Measurements from ENCODE around the gene SVOPL.
"Not testable (repeated sequence)": the region's sequence is repeated elsewhere in the genome, so short reads cannot be mapped to it uniquely, and the experiment has no call there.

The SVOPL gene

DNA sequence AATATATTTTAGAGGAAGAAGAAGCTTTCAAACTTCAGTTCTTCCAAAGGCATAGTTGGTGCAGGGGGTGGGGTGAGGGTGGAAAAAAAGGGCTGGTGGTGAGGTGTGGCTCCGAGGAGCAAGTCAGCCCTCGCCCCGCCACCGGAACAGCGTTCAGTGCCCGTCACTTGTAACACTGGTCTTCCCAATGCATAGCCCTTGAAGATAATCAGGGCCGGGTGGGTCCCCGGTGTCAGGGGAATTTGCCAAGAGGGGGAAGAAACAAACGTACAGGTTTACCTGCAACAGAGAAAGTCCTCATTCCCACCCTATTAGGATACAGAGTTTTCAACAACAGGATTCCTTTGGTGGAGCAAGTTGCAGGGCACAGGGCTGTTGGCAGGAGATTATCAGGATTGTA is 1.5 kb downstream of the SVOPL start:
- no peak for DNase-seq

GRCh38 chr7:138698281-138698680 is 2.9 kb downstream of the SVOPL start:
- no peak for DNase-seq

DNA sequence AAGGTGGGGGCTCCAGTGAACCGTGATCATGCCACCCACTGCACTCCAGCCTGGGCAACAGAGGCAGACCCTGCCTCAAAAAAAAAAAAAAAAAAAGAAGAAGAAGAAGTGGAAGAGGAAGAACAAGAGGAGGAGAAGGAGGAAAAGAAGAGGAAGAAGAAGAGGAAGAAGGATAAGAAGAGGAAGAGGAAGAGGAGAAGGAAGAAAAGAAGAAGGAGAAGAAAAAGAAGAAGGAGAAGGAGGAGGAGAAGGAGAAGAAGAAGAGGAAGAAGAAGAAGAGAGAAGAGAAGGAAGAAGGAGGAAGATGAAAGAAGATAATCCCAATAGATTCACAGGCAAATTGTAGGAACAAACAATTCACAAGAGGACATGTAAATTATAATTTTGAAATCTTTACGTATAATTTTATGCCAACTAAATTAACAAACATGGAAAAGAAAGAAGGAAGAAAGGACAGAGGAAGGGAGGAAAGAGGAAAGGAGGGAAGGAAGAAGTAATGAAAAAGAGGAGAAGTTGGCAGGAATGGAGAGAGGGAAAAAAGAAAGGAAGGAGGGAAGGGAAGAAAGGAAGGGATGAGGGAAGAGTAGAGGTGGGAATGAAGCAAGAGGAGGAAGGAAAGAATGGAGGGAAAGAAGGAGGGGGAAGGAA is 3.5 kb downstream of the SVOPL start:
- DNase-seq = no peak

DNA sequence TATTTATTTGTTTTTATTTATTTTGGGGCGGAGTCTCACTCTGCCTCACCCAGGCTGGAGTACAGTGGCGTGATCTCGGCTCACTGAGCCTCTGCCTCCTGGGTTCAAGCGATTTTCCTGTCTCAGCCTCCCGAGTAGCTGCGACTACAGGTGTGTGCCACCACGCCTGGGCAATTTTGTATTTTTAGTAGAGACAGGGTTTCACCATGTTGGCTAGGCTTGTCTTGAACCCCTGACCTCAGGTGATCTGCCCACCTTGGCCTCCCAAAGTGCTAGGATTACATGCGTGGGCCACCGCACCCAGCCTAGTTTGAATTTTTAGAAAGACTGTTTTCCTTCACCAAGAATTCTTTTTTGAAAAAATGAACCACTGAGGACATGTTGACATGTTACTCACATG is 5.4 kb downstream of the SVOPL start:
- not testable (repeated sequence) for DNase-seq

DNA sequence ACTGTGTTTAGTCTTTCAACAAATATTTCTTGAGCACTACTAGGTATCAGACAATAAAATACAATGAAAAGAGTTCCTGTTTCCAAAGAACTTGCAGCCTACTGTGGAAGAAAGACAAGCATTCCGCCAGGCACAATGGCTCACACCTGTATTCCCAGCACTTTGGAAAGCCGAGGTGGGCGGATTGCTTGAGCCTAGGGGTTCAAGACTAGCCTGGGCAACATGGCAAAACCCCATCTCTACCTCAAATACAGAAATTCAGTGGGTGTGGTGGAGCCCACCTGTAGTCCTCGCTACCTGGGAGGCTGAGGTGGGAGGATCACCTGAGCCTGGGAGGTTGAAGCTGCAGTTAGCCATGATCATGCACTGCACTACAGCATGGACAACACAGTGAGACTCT is 6.1 kb downstream of the SVOPL start:
- no peak for DNase-seq

DNA sequence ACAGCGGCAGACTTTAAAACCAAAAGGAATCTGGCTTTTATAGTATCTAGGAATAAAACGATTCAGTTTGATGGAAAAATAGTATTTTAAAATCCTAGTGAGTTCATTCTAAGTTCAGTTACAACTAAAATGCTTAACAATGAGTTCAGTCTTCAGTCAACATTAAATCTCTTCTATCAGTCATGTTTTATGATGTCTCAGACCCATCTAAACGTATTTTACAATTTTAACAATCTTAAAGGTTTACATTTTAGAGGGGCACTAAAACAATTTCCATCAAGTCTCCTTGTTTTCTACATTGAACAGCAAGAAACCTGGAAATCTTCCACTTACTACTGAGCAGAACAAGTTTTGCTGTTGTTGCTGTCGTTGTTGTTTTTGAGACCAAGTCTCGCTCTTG is 10.0 kb downstream of the SVOPL start:
- no peak for DNase-seq

DNA sequence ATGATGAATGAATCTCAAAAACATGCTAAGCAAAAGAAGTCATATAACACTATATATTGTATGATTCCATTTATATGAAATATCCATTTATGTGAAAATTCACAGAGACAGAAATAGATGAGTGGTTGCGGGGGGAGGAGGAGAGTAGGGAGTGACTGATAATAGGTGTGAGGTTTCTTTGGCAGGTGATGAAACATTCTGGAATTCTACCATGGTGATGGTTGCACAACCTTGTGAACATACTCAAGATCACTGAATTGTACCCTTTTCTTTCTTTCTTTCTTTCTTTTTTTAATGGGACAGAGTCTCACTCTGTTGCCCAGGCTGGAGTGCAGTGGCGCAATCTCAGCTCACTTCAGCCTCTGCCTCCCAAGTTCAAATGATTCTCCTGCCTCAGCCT is 10.7 kb downstream of the SVOPL start:
- DNase-seq = no peak

- not testable (repeated sequence) for DNase-seq
Observed at GRCh38 chr7:138688037-138688436, 13.1 kb downstream of the SVOPL start.

GRCh38 chr7:138684340-138684739 is 16.8 kb downstream of the SVOPL start:
- DNase-seq = no peak

- no peak for DNase-seq
Observed at GRCh38 chr7:138679793-138680192, 21.4 kb downstream of the SVOPL start.

DNA sequence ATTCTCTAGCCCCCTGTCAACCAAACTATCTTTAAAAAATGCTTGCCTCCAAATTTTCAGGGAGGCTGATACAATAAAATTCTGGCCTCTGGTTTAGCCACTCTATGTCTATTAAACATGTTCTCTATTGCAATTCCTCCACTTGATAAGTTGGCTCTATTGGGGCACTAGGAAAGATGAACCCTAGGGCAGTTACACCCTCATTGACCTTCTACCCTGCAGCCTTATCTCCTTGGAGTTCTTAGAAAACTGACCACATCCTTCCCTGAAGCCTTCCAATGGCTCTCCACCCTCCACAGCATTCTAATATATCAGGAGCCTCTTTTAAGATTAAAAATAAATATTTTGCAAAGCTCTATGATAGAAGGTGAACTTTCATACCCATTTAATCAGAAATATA is 30.6 kb downstream of the SVOPL start:
- no peak for DNase-seq

DNA sequence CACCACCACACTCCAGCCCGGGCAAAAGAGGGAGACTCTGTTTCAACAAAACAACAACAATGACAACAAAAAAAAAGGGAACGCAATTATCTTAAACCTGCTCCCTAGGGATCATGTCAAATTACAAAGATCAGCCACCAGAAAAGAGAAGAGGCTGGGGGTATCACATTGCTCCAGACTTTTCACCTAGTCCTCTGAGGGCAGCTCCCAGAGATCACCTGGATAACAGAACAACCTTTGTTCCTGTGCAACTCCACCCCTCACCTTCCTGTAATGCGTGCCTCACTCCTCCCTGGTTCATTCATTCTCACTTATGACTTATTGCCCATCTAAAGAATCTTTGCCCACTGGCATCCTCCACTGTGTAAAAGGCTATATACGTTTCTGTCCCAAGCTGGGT is 31.8 kb downstream of the SVOPL start:
- DNase-seq = no peak

- no peak for DNase-seq
Observed at GRCh38 chr7:138668946-138669345, 32.2 kb downstream of the SVOPL start.

DNA sequence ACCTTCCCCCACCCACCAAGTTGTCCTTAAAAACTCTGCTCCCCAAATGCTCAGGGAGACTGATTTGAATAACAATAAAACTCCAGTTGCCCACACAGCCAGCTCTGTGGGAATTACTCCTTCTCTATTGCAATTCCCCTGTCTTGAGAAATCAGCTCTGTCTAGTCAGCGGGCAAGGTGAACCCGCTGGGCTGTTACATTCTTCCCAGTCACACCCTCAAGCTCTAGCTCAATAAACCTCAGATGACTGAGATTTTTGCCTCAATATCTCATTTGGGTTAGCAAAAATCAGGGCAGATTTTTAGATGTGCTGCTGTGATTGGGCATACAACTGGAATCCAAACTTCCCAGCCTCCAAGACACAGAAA is 32.9 kb downstream of the SVOPL start:
- no peak for DNase-seq

GRCh38 chr7:138667535-138668228 is 33.5 kb downstream of the SVOPL start:
- DNase-seq = no peak

- DNase-seq = no peak
Observed at GRCh38 chr7:138666385-138666784, 34.8 kb downstream of the SVOPL start.

GRCh38 chr7:138665669-138666140 is 35.5 kb downstream of the SVOPL start:
- no peak for DNase-seq

GRCh38 chr7:138665249-138665648 is 35.9 kb downstream of the SVOPL start:
- DNase-seq = no peak

DNA sequence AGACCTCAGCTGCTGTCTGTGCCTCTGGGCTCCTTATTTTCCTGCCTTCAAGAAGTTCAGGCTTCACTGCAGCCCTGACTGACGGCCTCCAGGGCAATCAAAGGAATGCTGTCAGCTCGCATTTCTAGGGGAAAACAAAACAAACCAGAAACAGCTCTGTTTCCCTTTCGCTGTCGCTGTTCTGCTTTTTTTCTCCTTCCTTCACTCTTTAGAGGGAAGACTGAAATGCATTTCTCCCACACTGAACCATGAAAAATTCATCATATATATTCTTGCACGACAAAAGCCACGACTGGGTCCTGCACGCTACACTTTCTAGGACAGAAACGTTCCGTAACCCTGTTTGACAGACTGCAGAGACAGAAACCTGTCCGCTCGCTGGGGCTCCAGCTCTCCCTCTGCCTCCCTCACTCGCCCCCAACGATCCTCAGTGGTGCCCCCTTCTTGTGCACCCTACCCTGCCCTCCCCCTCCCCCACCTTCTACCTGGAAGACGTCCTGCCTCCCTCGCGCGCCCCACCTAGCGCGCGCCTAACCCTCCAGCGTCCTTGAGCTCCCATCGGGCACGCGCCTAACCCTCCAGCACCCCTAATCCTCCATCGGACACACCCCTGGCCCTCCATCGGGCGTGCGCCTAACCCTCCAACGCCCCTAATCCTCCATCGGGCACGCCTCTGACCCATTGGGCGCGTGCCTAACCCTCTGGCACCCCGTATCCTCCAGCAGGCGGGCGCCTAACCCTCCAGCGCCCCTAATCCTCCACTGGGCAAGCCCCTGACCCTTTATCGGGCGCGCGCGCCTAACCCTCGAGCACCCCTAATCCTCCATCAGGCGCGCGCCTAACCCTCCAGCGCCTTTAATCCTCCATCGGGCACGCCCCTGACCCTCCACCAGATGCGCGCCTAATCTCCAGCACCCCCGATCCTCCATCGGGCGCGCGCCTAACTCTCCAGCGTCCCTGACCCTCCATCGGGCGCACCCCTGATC is 37.1 kb downstream of the SVOPL start:
- DNase-seq = no peak

DNA sequence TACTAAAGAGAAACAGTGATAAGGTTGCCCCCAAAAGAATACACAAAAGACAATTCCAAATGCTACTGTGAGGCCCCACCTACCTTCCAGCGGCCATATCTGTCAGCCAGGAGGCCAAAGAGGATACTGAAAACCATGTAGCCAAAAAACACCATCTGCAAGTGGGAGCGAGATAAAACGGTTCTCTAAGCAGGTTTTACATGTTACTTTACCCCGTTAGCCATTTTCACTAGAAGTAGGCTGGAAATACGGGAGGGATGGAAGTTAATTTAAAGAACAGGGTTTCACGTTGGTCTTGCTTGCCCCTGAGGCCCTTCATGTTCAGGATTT is 38.2 kb downstream of the SVOPL start:
- no peak for DNase-seq

DNA sequence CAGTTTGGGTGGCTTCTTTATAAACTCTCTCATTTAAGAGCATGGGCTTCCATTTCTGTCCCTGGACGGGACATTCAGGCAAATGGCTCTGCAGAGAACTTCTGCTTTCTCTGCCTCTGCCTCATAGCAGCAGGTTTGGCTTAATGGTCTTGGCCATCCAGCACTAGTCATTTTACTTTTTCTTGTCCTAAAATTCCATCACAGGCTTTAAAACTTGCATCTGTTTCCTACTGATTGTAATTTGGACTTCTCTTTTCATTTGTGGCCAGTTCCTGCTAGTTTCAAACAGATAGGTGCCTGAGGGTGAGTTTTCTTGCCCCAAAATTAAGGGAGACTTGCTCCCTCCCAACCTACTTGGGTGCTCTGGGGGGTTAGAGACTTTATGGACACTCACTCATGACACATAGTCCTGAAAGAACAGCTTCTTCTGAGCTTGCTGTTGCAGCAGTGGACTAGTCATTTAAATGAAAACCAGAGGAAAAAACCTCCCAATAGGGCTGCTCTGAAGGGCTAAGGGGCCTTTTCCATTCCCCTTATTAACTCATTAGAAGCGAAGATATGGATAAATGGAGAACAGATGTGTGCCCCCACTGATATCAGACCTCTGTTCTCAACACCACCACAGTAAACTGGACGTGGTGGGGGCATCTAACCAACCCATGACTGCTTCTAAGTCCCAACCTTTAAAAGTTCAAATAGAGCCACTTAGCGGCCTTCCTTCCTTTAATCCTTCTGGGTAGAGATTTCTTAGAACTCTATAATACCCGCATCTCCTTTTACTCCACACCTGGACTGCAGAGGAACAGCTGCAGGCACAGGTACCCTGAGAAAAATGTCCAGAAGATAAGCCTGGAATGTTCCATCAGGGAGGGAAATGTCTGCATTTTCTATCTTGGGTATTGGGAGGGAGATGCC is 38.8 kb downstream of the SVOPL start:
- no peak for DNase-seq

DNA sequence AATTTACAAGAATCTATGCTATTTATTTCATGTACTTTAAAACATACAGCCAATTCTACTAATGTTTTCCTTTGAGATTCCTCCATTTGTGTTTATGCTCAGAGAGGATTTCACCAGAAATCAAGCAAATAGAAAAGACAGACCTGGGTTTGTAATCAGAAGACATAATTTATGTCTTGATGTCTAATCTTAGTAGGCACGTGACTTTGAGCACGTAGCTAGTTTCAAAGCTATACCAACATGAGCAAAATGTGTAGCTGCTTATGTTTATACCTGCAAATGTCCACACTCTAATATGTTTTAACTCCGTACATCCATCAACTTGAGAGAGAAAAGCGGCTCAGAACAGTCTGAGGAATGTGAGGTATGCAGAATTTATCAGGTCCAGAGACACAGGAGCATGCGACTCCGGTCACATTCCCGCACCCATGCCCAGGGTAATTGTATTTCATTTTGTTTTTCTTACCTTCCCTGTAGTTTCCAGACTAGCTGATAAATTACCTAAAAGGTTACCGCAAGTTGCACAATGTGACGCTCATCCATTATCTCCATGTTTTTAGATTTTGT is 40.0 kb downstream of the SVOPL start:
- no peak for DNase-seq

All from effector CD4-positive, alpha-beta T cell (primary cell).